NB4 (cell line): ENCODE results near the gene POLR3H.

Experiments
- MAX ChIP-seq: IDR thresholded peaks from 2 replicates; pipeline ENCODE4 v1.6.1; 2011; ENCODE audit warnings: low read depth, low read length
- MYC ChIP-seq: IDR thresholded peaks from 2 replicates; pipeline ENCODE4 v1.6.1; 2011; ENCODE audit warnings: low read depth, low read length
- POLR2A ChIP-seq: IDR thresholded peaks from 2 replicates; pipeline ENCODE4 v1.6.1; 2011; ENCODE audit warnings: mild to moderate bottlenecking; ENCODE audit not compliant: insufficient read length; ENCODE audit errors: extremely low read depth
- TF ChIP-seq, protein P1 (sequence below): IDR thresholded peaks from one replicate; pipeline ENCODE4 v1.5.1; 2012; ENCODE audit warnings: low read depth, low read length

GRCh38 chr22:41526226-41526829 lies 17.9 kb downstream of the POLR3H start:
- TF ChIP-seq, protein P1, sequence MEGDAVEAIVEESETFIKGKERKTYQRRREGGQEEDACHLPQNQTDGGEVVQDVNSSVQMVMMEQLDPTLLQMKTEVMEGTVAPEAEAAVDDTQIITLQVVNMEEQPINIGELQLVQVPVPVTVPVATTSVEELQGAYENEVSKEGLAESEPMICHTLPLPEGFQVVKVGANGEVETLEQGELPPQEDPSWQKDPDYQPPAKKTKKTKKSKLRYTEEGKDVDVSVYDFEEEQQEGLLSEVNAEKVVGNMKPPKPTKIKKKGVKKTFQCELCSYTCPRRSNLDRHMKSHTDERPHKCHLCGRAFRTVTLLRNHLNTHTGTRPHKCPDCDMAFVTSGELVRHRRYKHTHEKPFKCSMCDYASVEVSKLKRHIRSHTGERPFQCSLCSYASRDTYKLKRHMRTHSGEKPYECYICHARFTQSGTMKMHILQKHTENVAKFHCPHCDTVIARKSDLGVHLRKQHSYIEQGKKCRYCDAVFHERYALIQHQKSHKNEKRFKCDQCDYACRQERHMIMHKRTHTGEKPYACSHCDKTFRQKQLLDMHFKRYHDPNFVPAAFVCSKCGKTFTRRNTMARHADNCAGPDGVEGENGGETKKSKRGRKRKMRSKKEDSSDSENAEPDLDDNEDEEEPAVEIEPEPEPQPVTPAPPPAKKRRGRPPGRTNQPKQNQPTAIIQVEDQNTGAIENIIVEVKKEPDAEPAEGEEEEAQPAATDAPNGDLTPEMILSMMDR = no peak
- TF ChIP-seq POLR2A (no peak), MAX (no peak), MYC (no peak)
